DMS53 treated with DMSO at 0.1 percent for 48 hours (cell line): Measurements from ENCODE around the gene TCIRG1.

Experiments used
- DNase-seq: peaks from one replicate; lab custom pipeline; 2025; ENCODE audit not compliant: unreplicated experiment; lab: John Stamatoyannopoulos, UW

Gene TCIRG1

GRCh38 chr11:68051191-68052136, 12.6 kb downstream of the TCIRG1 start:
- DNase-seq, result no peak

- no peak for DNase-seq
Measured at GRCh38 chr11:68052137-68052873, 13.5 kb downstream of the TCIRG1 start.

DNA sequence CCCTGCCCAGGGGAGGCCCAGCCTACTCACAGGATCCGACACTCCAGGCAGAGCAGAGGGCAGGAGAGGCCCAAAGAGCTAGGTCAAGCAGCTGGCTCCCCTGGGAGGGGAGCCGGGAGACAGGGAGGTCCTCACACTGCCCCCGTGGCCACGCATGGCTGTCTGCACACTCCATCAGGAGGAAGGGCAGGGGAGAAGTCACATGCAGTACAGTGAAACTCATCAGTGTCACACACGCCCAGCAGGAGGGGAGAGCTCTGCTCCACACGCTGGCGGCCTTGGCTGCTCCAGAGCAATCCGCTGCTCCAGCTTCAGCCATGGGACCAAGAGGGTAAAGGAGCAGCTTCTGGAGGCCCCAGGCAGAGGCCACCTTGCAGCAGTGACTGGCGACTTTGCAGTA, 14.3 kb downstream of the TCIRG1 start:
- no peak for DNase-seq

- DNase-seq, result no peak
Measured at GRCh38 chr11:68053981-68054812, 15.4 kb downstream of the TCIRG1 start.

- DNase-seq, result no peak
Measured at GRCh38 chr11:68056317-68057285, 17.8 kb downstream of the TCIRG1 start.

DNA sequence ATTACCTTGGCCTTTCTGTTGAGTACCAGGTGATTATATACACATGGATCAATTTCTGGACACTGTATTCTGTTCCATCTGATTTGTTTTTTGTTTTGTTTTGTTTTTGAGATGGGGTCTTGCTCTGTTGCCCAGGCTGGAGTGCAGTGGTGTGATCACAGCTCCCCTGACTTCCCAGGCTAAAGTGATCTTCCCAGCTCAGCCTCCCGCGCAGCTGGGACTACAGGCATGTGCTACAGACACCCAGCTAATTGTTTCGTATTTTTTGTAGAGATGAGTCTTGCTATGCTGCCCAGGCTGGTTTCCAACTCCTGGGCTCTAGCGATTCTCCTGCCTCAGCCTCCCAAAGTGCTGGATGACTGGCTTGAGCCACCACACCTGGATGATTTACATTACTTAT, 19.0 kb downstream of the TCIRG1 start:
- no peak for DNase-seq

GRCh38 chr11:68061508-68061907, 22.7 kb downstream of the TCIRG1 start:
- DNase-seq, result no peak

- DNase-seq, result no peak
Measured at GRCh38 chr11:68064926-68065325, 26.1 kb downstream of the TCIRG1 start.

DNA sequence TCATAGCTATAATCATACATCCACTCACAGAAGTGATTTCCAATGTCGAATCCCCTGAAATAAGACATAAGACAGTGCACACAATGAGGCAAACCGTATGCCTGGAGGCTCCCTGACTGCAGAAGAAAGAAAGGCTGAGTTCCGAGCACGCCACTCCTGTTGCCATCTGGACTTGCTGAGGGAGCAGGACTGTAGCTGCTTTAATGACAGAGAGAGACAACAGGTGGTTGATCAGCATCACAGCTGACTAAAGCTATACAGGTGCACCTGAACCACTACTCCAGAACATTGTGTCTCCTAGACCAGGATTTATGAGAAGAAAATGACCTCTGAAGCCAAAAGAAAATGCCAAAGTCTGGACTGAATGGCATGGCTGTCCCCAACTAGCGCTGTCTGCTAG, 27.0 kb downstream of the TCIRG1 start:
- DNase-seq, result no peak

DNA sequence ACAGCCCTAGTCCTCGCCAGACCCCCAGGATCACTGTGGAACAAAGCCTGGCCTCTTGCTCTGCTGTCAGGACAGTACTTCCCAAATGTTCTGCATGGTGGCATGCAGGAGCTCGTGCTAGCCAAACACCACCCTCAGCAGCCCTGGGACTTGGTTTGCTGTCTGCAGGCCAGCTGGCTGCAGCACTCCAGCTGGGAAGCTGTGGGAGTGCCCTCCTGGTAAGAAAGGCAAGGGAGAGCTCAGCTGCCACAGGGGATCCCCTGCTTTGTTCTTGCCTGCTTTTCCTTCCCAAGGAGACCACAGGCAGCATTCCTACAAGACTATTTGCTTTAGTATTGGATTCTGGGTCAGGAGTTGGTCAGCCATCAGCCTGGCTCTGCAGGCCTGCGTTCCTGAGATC, 27.9 kb downstream of the TCIRG1 start:
- DNase-seq, result no peak

DNA sequence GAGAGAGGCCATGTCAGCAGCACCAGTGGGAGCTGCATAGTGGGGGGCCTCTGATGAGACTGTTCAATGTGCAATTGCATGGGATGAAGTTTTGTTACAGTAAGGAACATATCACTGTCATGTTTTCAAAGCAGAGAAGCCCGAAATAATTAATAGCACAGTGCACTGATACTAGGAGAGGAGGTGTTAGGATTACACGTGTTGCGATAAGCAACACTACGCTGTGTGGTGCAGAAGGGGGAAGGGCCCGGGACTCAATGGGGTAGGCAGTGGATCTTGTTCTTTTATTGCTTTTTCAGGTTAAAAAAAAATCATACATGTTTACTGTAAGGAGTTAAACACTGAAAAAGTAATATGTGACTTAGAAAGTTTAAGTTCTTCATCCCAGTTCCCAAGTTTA, 29.2 kb downstream of the TCIRG1 start:
- DNase-seq, result no peak

- DNase-seq, result no peak
Measured at GRCh38 chr11:68071281-68072048, 32.6 kb downstream of the TCIRG1 start.

- no peak for DNase-seq
Measured at GRCh38 chr11:68074584-68075352, 35.9 kb downstream of the TCIRG1 start.

DNA sequence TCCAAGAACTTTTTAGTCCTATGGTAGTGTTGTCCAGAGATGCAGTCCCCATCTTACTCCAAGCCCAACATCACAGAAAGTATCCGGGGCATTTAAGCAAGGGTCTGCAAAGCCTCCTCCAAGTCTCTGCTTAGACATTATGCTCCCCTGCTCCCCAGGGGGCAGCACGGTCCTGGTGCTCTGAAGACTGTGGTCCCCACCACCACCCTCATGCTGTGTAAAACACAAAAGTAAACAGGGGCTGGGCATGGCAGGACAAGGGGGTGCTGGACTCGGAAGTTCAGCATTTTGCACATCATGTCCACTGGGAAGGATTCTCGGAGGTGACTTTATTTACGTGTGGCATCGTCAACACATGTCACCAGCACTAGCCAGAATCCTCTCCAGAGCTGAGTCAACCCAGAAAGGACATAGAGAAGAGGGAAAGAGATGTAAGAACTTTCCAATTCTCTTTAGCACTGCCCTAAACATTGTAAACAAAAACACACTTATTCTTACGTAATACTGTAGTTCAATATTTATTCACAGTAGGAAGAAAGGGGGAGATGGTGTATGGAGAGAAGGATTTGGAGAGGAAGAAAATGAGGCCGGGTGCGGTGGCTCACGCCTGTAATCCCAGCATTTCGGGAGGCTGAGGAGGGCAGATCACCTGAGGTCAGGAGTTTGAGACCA, 37.7 kb downstream of the TCIRG1 start:
- no peak for DNase-seq

DNA sequence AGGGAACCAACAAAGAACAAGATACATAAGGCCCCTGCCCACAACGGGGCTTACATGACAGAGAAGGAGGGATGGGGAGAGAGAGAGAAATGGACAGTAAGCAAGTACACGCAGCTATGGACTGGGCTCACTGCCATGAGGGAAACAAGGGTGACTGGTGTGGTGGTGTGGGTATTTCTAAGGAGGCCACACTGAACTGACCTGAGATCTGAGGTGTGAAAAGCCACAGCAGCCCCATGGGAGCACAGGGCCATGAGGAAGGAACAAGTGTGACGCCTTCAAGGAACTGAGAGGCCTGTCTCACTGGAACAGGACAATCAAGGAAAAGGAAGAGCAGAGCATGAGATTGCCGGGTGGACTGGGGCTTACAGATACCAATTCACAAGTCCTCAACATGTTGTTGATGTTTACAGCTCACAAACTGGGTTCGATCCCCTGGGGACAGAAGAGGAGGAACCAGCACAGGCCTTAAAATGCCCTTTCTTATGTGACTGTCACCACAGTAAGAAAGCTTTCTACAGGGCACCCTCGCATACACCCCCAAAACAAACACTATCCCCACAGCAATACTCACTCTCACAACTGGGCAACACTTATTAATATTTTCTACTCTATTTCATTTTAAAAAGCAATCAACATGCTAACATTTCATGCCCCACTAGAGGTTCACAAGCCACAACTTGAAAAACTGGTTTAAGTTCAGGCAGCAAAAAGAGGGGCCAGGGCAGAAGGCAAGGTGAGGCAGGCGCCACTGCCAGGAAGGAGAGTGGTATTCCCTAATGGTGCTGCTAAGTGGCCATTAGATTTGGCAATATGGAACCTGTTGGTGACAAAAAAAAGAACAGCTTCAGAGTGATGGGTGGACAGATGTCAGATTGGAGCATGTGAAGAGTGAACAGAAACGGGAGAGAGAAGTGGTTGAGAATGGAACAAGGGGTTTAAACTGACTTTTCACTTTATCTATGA, 39.1 kb downstream of the TCIRG1 start:
- no peak for DNase-seq

DNA sequence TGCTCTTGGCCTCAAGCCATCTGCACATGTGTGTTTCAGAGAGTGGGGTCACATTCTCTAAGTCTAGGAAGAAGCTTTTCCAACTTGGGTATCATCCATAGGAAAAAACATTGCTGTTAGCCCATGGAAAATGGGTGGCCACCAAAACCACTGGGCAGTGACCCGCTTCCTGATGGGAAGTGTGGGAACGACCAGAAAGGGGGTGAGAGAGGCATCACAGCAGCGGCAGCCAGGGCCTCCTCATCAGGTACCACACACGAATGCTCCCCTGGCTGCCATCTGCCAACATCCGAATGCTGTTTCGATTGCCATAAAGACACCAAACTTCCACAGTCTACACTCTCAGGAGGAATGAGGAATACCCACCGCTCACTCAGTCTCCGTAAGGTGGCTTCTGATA, 42.0 kb downstream of the TCIRG1 start:
- DNase-seq, result no peak

DNA sequence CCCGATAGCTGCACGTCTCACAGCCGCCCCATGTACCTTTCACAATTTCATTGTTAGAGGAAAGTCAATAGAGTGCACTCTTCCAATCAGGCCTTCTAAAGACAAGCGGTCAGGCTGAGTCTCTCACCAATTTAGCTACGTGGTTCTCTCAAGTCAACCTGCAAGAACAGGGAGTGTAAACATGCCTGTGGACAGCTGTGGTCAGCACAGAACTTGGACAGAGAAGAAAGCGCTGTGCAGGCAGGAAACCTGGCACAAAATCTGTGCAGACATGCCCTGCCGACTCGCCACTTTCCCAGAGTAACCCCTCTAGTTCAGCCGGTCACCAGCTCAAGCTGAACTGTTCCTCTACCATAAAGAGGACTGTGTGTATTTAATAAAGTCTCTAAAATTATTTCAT, 42.9 kb downstream of the TCIRG1 start:
- DNase-seq, result no peak
